GM12872 (cell line): Measurements from ENCODE around the gene TAAR8.

Experiments
- CTCF ChIP-seq: IDR thresholded peaks from 3 replicates; pipeline ENCODE4 v1.5.1; 2011; ENCODE audit warnings: low read depth, mild to moderate bottlenecking, low read length, moderate library complexity; ENCODE audit not compliant: insufficient read depth

TAAR8 gene

DNA sequence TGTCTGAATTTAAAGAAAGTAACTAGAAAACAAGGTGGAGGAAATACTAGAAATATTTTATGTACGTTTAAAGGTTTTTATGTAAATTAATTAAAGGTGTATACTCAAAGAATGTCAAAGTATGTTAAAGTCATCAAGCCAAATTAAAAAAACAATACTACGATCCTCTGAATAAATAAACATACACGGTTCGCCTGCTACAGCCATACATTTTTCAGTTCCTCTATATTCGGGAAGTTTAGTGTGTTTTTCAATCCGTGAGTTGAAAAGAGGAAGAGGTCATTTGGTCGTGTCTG, 40.2 kb upstream of the TAAR8 start:
- TF ChIP-seq CTCF, result no peak

DNA sequence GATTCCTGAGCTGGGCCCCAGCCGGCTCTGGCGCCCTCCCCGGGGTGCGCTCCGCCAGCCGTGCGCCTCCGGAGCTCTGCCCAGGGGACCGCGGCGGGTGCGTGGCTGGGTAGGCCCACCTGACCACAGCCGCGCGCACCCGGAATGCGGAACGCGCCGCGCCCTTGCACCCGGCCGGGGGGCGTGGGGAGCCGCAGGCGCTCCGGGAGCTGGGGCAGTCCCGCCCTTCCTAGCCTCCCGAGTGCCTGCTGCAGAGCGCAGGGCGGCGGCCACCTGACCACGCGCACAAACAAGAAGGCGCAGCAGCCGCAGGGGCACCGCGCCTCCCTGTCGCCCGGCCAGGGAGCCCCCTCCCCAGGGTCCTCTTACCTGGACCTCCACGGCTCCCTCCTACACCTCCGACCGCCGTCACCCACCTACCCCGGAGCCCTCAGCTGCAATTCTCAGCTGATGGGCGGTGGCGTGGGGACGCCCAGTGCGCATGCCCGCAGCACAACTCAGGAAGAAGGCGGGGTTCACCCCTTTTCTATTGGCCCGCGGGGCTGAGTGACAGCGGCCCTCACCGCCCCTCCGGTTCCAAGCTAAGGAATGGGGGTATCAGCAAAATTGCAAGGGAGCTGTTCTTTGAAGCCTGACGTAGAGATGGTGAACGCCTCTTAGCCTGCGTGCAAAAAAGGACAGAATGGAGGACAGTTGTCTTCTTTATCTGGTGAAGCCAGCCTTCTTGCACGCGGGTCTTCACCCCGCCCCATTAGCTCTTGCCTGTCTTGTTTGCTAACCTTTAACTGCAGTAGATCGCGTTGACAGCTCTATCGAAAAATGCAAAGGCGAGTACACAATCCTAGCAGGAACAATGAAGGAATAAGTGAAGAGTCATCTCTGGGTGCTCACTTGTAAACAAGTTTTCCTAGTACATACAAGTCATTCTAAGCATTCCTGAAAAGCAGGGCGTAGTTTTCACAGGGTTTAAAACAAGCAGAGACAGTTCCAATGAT, 39.5 kb upstream of the TAAR8 start, which contains the start of gene STX7:
TSS of gene STX7 (minus strand) at position 479 of the 995 bp plus-strand sequence. CDS start 9,586 bp downstream, outside the sequence.
- TF ChIP-seq CTCF, result no peak

DNA sequence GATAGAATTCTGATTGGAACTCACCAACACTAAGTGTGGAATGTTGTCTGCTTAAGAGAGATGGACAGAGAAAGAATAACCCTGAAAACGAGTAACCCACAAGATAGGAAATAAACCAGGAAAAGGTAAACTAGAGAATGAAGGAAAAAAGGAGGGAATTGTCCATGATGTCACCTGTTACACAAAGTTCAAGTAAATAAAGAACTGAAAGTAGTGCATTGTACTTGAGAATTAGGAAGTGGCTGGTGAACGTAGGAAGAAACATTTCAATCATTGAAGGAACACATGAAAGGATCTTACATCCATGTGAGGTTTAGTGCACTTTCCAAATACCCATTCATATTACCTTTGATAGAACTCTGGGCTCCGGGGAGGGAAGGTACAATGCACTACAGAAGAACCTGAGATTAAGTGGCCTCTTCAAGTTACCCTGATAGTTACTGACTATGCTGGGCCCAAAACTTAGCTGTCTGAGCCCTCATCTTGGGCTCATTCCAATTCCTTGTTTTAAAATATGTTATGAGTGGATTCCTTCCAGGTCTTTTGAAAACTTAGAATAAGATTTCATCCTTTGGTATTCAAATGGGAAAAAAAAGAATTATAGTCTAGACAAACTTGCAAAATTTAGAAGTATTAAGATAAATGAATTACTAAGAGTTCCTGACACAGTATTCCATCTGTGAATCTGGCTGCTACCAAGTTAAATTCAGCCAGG, 38.5 kb upstream of the TAAR8 start:
- no peak for TF ChIP-seq CTCF

- TF ChIP-seq CTCF, result no peak
Observed at GRCh38 chr6:132515386-132515785, 37.1 kb upstream of the TAAR8 start.

GRCh38 chr6:132520953-132521352, 31.5 kb upstream of the TAAR8 start:
- no peak for TF ChIP-seq CTCF

DNA sequence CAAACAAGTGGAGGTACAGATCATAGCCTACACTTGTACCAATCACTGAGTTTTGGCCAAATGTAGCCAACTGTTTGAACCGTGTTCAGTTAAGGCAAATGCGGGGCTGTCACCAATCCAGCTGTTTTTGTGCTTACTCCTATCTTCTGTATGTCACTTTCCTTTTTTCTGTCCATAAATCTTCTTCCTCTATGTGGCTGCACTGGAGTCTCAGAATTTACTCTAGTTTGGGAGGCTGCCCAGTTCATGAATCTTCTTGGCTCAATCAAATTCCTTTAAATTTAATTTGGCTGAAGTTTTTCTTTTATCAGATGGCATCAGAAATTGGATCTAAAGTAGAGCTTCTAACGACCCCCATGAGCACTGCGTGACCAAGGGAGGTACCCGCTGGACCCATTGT, 27.8 kb upstream of the TAAR8 start:
- no peak for TF ChIP-seq CTCF

- TF ChIP-seq CTCF, result no peak
Observed at GRCh38 chr6:132525866-132526265, 26.6 kb upstream of the TAAR8 start.
